Esophagus muscularis mucosa (tissue), 3 donors: ENCODE measurements around the gene CYBC1.

Experiments used
- CTCF ChIP-seq, 3 experiments: fragments of 200-600 bp in 2 of 3; fragments of 450-650 bp in 1 of 3; sonication (generic) in 2 of 3; IDR thresholded peaks; one replicate each; pipeline ENCODE4 v1.5.1; 2017 to 2019; ENCODE audit warnings: antibody characterized with exemption in 3 of 3, mild to moderate bottlenecking in 2 of 3, moderate library complexity in 1 of 3
- POLR2A ChIP-seq: fragments of 450-650 bp; IDR thresholded peaks from one replicate; pipeline ENCODE4 v1.6.1; 2017; ENCODE audit warnings: antibody characterized with exemption, moderate library complexity, mild to moderate bottlenecking, low read depth

- TF ChIP-seq CTCF (IDR thresholded peaks at IDR 0.05) (no peak), POLR2A (no peak)
These were observed 22.0 kb downstream of the CYBC1 start for GRCh38 chr17:82428546-82428945.
